Prostate gland (tissue), 2 donors: Measurements from ENCODE around the gene SMG6. TPM values are rescaled to one million over a fixed set of nuclear protein-coding genes. Genes with fewer than 3 reads are reported as not detected.

Experiments used
- DNase-seq: peaks from one replicate; pipeline ENCODE4 v3.0.0-alpha.2; 2019; ENCODE audit warnings: low spot score
- H3K27ac ChIP-seq, 2 donors: fragments of 200-600 bp; sonication (generic); 2 replicates each; pipeline ENCODE4 v1.5.1; 2017 to 2019
- H3K27me3 ChIP-seq: fragments of 200-600 bp; sonication (generic); replicated peaks from 2 replicates; pipeline ENCODE4 v1.5.1; 2019; ENCODE audit not compliant: insufficient read depth
- H3K36me3 ChIP-seq, 2 donors: fragments of 200-600 bp; sonication (generic); 1 replicate in 1 of 2; 2 replicates in 1 of 2; pipeline versions ENCODE4 v1.5.1 to v1.8.1; 2017 to 2019
- H3K4me1 ChIP-seq: fragments of 200-600 bp; sonication (generic); replicated peaks from 2 replicates; pipeline ENCODE4 v1.5.1; 2019
- H3K4me3 ChIP-seq, 2 donors: fragments of 200-600 bp; sonication (generic); 2 replicates each; pipeline ENCODE4 v1.5.1; 2017 to 2019
- H3K9me3 ChIP-seq: fragments of 200-600 bp; sonication (generic); 2 replicates; pipeline ENCODE4 v1.5.1; 2017
- POLR2A ChIP-seq: fragments of 450-650 bp; IDR thresholded peaks from one replicate; pipeline ENCODE4 v1.6.1; 2016; ENCODE audit warnings: antibody characterized with exemption, mild to moderate bottlenecking
- POLR2AphosphoS5 ChIP-seq: sonication (generic); formaldehyde crosslinking; IDR thresholded peaks from one replicate; pipeline ENCODE4 v1.6.1; 2017; ENCODE audit warnings: antibody characterized with exemption
- WGBS: methylation state at CpG from one replicate; pipeline ENCODE4 v1.1.5; 2018; 5-methylcytosine and 5-hydroxymethylcytosine counted together
- intact Hi-C: fragments of 100-400 bp; cut with DNase I; formaldehyde crosslinking; loops from one replicate; pipeline ENCODE4 v1.14.2; 2022
- total RNA-seq, 2 donors: library from RNA; depleted of rRNA; stranded (reverse); fragments of >200 nt; gene quantifications; one replicate each; pipeline ENCODE4 v1.1.0, GENCODE V29; 2016
- TF ChIP-seq, protein P1 (sequence below), 4 experiments: fragments of 200-600 bp in 2 of 4; fragments of 450-650 bp in 2 of 4; sonication (generic) in 2 of 4; IDR thresholded peaks; 1 replicate in 3 of 4; 2 replicates in 1 of 4; pipeline ENCODE4 v1.5.1; 2016 to 2019; ENCODE audit warnings: antibody characterized with exemption in 4 of 4, mild to moderate bottlenecking in 2 of 4, moderate library complexity in 2 of 4

The SMG6 gene
- total RNA-seq, 2 donors from 2014 or later = 23.8 to 56.0 TPM

DNA sequence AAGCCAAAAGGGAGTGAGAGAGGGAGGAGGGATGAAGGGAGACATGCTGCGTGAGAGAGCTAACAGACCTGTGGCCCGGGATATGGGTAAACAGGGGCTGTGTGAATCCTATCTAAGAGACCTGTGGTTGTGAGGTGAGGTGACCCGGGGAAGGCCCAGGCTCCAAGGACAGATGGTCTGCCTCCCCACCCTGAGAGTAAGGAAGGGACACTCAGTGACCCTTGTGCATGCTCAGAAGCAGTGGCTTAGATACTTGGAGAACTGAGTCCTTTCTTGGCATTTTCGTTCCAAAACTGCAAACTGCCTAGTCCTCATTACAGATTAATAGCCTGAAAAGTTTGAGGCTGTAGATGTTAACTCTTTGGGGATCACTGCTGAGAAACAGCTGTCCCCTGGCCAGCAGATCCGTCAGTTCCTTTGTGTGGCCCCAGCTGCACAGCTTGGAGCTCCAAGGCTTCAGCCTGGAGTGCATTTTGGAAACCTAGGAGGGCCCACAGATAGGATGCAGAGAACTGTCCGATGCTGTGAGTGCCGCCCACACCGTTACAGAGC is 121.6 kb downstream of the SMG6 start:
- TF ChIP-seq POLR2A (no peak), POLR2AphosphoS5 (no peak)
- TF ChIP-seq, protein P1, sequence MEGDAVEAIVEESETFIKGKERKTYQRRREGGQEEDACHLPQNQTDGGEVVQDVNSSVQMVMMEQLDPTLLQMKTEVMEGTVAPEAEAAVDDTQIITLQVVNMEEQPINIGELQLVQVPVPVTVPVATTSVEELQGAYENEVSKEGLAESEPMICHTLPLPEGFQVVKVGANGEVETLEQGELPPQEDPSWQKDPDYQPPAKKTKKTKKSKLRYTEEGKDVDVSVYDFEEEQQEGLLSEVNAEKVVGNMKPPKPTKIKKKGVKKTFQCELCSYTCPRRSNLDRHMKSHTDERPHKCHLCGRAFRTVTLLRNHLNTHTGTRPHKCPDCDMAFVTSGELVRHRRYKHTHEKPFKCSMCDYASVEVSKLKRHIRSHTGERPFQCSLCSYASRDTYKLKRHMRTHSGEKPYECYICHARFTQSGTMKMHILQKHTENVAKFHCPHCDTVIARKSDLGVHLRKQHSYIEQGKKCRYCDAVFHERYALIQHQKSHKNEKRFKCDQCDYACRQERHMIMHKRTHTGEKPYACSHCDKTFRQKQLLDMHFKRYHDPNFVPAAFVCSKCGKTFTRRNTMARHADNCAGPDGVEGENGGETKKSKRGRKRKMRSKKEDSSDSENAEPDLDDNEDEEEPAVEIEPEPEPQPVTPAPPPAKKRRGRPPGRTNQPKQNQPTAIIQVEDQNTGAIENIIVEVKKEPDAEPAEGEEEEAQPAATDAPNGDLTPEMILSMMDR (IDR thresholded peaks at IDR 0.05) = no peak
- Histone ChIP-seq H3K27me3 (no peaks in the 10 kb centered on the region), H3K4me3 (no peak overlapping the region), H3K27ac (peak overlapping the region; percentile 54 to 56), H3K4me1 (peaks cover 12% of the 10 kb centered on the region), H3K36me3 (peaks cover 0 to 2% of the 10 kb centered on the region in 2 donors), H3K9me3 (no peaks in the 10 kb centered on the region)
- 46% methylated on average over 8 of the region's 8 CpGs for WGBS
- intact Hi-C loops = no loop called here
- no peak for DNase-seq

- H3K27ac ChIP-seq = peak overlapping the region; percentile 54 to 56
- intact Hi-C loops = no loop called here
- no peaks in the 10 kb centered on the region for H3K9me3 ChIP-seq
- no peak overlapping the region for H3K4me3 ChIP-seq
- TF ChIP-seq POLR2AphosphoS5 (peak; percentile 42), POLR2A (no peak)
- TF ChIP-seq, protein P1 (IDR thresholded peaks at IDR 0.05) = no peak
- H3K27me3 ChIP-seq = no peaks in the 10 kb centered on the region
- peaks cover 12% of the 10 kb centered on the region for H3K4me1 ChIP-seq
- DNase-seq = no peak
- H3K36me3 ChIP-seq = peaks cover 0 to 2% of the 10 kb centered on the region in 2 donors
- 32% methylated on average over 13 of the region's 13 CpGs for WGBS
Measured at GRCh38 chr17:2181206-2181896, 122.2 kb downstream of the SMG6 start.

DNA sequence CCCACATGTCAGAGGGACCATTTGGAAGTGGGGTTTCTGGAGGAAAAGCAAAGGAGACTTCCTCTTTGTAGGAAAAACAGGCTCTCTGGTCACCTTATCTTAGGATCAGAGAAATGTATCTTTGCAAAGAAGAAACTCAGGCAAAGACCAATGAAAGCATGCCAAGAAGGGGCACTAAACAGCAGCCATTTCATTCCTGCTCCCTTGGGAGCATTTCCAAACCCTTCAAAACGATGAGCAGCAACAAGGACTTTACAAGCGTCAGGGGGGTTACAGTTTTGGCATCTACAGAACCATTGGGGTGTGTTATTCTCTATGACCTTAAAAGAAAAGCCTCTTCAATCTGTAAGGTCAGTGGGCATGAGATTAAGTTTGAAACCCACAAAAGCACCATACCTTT is 122.8 kb downstream of the SMG6 start:
- no peaks in the 10 kb centered on the region for H3K27me3 ChIP-seq
- no peak overlapping the region for H3K4me3 ChIP-seq
- no peak for DNase-seq
- TF ChIP-seq, protein P1 (IDR thresholded peaks at IDR 0.05) = no peak
- TF ChIP-seq POLR2A = no peak
- TF ChIP-seq POLR2AphosphoS5 = no peak
- WGBS = 18% methylated on average over 2 of the region's 2 CpGs
- intact Hi-C loops = no loop called here
- H3K9me3 ChIP-seq = no peaks in the 10 kb centered on the region
- H3K4me1 ChIP-seq = peaks cover 12% of the 10 kb centered on the region
- H3K36me3 ChIP-seq = peaks cover 0 to under 1% of the 10 kb centered on the region in 2 donors
- H3K27ac ChIP-seq = peak overlapping the region; percentile 54 to 56

DNA sequence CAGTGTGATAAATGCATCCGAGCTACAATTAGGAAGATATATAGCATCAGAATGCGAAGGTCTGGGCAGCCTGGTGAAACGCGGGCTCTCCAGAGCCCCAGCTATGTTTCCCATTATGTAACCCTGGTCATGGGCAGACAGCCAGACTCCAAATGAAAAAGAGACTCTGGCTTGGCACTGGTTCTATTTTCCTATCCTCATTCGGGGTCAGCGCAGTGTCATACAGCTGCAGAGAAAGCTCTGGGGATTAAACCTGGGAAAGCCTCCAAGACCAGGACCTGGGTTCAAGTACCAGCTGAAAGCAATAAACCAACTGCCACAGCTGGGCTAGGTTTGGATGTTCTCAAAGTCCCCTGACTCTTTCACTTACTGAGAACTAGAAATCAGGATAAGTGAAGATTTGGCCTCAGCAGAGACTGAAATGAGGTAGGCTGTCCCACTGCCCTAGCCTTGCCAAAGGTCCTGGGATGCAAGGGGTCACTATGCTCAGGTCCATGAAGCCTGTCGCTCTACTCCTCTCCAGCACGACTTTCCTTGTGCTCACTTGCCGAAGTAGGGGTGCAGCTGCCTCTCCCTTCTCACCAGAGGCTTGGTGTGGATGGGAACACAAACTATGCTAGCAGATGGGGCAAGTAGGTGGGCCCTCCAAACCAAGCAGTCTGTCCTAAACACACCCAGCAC is 123.8 kb downstream of the SMG6 start:
- DNase-seq = peak; percentile 51
- peak overlapping the region; percentile 69 to 71 for H3K27ac ChIP-seq
- intact Hi-C loops = loop anchor here (2.0 kb wide), 1 partner anchor 33 kb away; no protein-coding TSS in a partner anchor
- no peaks in the 10 kb centered on the region for H3K27me3 ChIP-seq
- H3K4me1 ChIP-seq = peaks cover 21% of the 10 kb centered on the region
- no peak overlapping the region for H3K4me3 ChIP-seq
- no peaks in the 10 kb centered on the region for H3K36me3 ChIP-seq
- peak; percentile 53 for TF ChIP-seq POLR2AphosphoS5
- TF ChIP-seq, protein P1 (IDR thresholded peaks at IDR 0.05) = no peak
- H3K9me3 ChIP-seq = no peaks in the 10 kb centered on the region
- 24% methylated on average over 9 of the region's 9 CpGs for WGBS
